Measurements from ENCODE around the gene SYP.

- TF ChIP-seq POLR2A (IDR thresholded peaks at IDR 0.05; ENCODE audit: low read depth, low read length) (no peak), PAX5 (IDR thresholded peaks at IDR 0.05; ENCODE audit: insufficient read depth, low read length, severe bottlenecking) (no peak), TAF1 (IDR thresholded peaks at IDR 0.05; ENCODE audit: low read depth, low read length) (no peak), POLR2AphosphoS5 (IDR thresholded peaks at IDR 0.05; ENCODE audit: low read depth, low read length) (no peak), POU2F2 (IDR thresholded peaks at IDR 0.05; ENCODE audit: low read depth, low read length) (no peak), SPI1 (IDR thresholded peaks at IDR 0.05; ENCODE audit: low read depth, low read length) (no peak)
Measured at GRCh38 chrX:49189606-49190005, 10.4 kb downstream of the SYP start.
